ENCODE measurements around the gene MON1A.
"Not testable (repeated sequence)": the region's sequence is repeated elsewhere in the genome, so short reads cannot be mapped to it uniquely, and the experiment has no call there.

Gene MON1A

GRCh38 chr3:49917806-49918590, 11.6 kb downstream of the MON1A start:
- not testable (repeated sequence) for DNase-seq (ENCODE audit: low read depth, low spot score)

- DNase-seq (ENCODE audit: low read depth, low spot score): no peak
These were observed 12.9 kb downstream of the MON1A start for GRCh38 chr3:49916686-49917085.

- DNase-seq (ENCODE audit: low read depth, low spot score): no peak
These were observed 14.7 kb downstream of the MON1A start for GRCh38 chr3:49914906-49915305.

- DNase-seq (ENCODE audit: low read depth, low spot score): peak; percentile 56
These were observed 16.7 kb downstream of the MON1A start for GRCh38 chr3:49912881-49913281.

GRCh38 chr3:49911611-49912010, 18.0 kb downstream of the MON1A start:
- no peak for DNase-seq (ENCODE audit: low read depth, low spot score)

GRCh38 chr3:49911124-49911420, 18.5 kb downstream of the MON1A start:
- DNase-seq (ENCODE audit: low read depth, low spot score): no peak

- DNase-seq (ENCODE audit: low read depth, low spot score): peak; percentile 86
These were observed 19.0 kb downstream of the MON1A start for GRCh38 chr3:49910409-49911123.

GRCh38 chr3:49908373-49909199, 21.0 kb downstream of the MON1A start:
- DNase-seq (ENCODE audit: low read depth, low spot score): no peak

GRCh38 chr3:49906073-49906743, 23.4 kb downstream of the MON1A start:
- DNase-seq (ENCODE audit: low read depth, low spot score): peak; percentile 54

- DNase-seq (ENCODE audit: low read depth, low spot score): not testable (repeated sequence)
These were observed 25.2 kb downstream of the MON1A start for GRCh38 chr3:49904448-49904847.

GRCh38 chr3:49903451-49904424, 25.9 kb downstream of the MON1A start, which contains the start of gene MST1R:
Gene MST1R, minus strand, starts transcription at chr3:49903873. Its CDS starts 264 bp downstream, at chr3:49903609.
- DNase-seq (ENCODE audit: low read depth, low spot score): peak; percentile 95

- no peak for DNase-seq (ENCODE audit: low read depth, low spot score)
These were observed 26.9 kb downstream of the MON1A start for GRCh38 chr3:49902511-49903345.

- no peak for DNase-seq (ENCODE audit: low read depth, low spot score)
These were observed 28.0 kb downstream of the MON1A start for GRCh38 chr3:49901366-49902339.

- no peak for DNase-seq (ENCODE audit: low read depth, low spot score)
These were observed 29.0 kb downstream of the MON1A start for GRCh38 chr3:49900491-49901153.

GRCh38 chr3:49899815-49900214, 29.8 kb downstream of the MON1A start:
- DNase-seq (ENCODE audit: low read depth, low spot score): peak; percentile 74

- DNase-seq (ENCODE audit: low read depth, low spot score): no peak
These were observed 30.6 kb downstream of the MON1A start for GRCh38 chr3:49898991-49899390.

GRCh38 chr3:49896345-49896744, 33.3 kb downstream of the MON1A start:
- no peak for DNase-seq (ENCODE audit: low read depth, low spot score)

- no peak for DNase-seq (ENCODE audit: low read depth, low spot score)
These were observed 33.8 kb downstream of the MON1A start for GRCh38 chr3:49895791-49896190.

All from ELF-1 (cell line).